ENCODE measurements around the gene PARD6B.

GRCh38 chr20:50726955-50727791, 4.2 kb upstream of the PARD6B start:
- TF ChIP-seq CTCF (conservative IDR thresholded peaks at IDR 0.05; ENCODE audit: low read length) (no peak), EZH2phosphoT487 (IDR thresholded peaks at IDR 0.05; ENCODE audit: borderline replicate concordance) (no peak)

All from Loucy (cell line).